Measurements from ENCODE around the gene LEMD2. TPM values are rescaled to one million over a fixed set of nuclear protein-coding genes. Genes with fewer than 3 reads are reported as not detected.

Gene LEMD2
- total RNA-seq, 1 donor from 2014 or later = 61.5 TPM

DNA sequence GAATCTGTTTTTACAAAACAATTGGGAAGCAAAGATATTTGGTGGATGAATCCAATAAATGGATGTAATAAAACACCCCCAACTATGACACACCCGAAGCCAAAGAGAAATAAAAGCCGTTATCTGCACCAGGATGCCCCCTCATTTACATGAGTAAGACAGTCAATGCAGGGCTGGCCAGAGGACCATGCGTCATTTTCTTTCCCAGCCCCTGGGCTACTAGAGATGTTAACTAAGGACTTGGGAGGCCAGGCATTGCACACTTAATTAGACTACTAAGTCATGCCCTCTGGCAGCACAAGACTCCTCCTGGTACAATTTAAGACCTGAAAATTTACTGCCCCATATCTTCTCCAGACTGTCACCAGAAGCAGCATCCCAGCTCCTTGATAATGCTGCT, 3.2 kb downstream of the LEMD2 start:
- H3K27ac ChIP-seq = no peak overlapping the region
- H3K9me3 ChIP-seq = no peaks in the 10 kb centered on the region

GRCh38 chr6:33784787-33785186, 4.1 kb downstream of the LEMD2 start:
- no peak for DNase-seq
- H3K36me3 ChIP-seq = peaks cover 54% of the 10 kb centered on the region
- no peak for ATAC-seq
- no peak overlapping the region for H3K27ac ChIP-seq
- TF ChIP-seq, protein P1, sequence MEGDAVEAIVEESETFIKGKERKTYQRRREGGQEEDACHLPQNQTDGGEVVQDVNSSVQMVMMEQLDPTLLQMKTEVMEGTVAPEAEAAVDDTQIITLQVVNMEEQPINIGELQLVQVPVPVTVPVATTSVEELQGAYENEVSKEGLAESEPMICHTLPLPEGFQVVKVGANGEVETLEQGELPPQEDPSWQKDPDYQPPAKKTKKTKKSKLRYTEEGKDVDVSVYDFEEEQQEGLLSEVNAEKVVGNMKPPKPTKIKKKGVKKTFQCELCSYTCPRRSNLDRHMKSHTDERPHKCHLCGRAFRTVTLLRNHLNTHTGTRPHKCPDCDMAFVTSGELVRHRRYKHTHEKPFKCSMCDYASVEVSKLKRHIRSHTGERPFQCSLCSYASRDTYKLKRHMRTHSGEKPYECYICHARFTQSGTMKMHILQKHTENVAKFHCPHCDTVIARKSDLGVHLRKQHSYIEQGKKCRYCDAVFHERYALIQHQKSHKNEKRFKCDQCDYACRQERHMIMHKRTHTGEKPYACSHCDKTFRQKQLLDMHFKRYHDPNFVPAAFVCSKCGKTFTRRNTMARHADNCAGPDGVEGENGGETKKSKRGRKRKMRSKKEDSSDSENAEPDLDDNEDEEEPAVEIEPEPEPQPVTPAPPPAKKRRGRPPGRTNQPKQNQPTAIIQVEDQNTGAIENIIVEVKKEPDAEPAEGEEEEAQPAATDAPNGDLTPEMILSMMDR (IDR thresholded peaks at IDR 0.05) = no peak
- intact Hi-C loops (cut with DNase I) = no loop called here
- no peaks in the 10 kb centered on the region for H3K9me3 ChIP-seq
- peaks cover 24% of the 10 kb centered on the region for H3K4me1 ChIP-seq
- no peak overlapping the region for H3K4me3 ChIP-seq
- no peaks in the 10 kb centered on the region for H3K27me3 ChIP-seq

More for the DNA sequence above, 3.2 kb downstream of the LEMD2 start:
- no peak for ATAC-seq
- peaks cover 44% of the 10 kb centered on the region for H3K36me3 ChIP-seq
- no peaks in the 10 kb centered on the region for H3K27me3 ChIP-seq
- no peak overlapping the region for H3K4me3 ChIP-seq
- TF ChIP-seq, protein P1 (IDR thresholded peaks at IDR 0.05) = no peak
- peaks cover 24% of the 10 kb centered on the region for H3K4me1 ChIP-seq
- intact Hi-C loops (cut with DNase I) = no loop called here
- no peak for DNase-seq

DNA sequence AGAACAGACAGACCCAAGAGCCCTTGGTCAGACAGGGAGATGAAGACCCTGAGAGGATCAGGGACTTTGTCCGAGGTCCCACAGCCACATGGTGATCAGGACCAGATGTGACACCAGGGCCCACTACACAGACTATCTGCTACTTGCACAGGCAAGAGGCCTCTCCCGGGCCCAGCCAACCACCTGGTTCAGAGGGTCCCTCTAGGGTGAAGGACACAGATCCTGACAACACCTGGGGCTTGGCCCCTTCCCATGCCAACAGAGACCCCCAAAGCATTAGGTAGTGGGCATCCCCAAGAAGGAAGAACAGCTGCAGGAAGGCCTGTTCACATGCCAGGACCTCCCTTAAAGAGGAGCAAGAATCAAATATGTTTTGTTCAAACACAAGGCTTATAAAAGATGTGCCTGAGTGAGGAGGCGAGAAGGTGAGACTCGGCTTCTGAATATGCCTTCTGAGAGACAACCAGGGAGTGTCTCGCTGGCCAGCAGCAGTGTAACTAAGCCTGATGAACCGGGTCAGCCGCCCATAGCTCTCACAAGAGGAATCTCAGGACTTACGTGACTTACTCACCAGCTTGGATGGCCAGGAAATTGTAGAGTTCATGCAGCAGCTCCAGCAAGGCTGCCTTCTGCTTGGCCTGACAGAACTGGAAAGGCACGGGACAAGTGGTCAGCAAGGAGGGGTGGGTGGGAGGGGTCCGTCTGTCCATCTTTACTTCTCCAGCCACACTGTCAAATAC, 5.0 kb downstream of the LEMD2 start:
- ATAC-seq = no peak
- Histone ChIP-seq H3K4me1 (peaks cover 24% of the 10 kb centered on the region), H3K9me3 (no peaks in the 10 kb centered on the region), H3K27ac (no peak overlapping the region), H3K27me3 (no peaks in the 10 kb centered on the region), H3K4me3 (no peak overlapping the region), H3K36me3 (peaks cover 62% of the 10 kb centered on the region)
- TF ChIP-seq, protein P1 (IDR thresholded peaks at IDR 0.05) = no peak
- no peak for DNase-seq
- intact Hi-C loops (cut with DNase I) = no loop called here

GRCh38 chr6:33782561-33782960, 6.4 kb downstream of the LEMD2 start:
- intact Hi-C loops (cut with DNase I) = no loop called here
- ATAC-seq (no peak), DNase-seq (no peak)
- H3K4me1 ChIP-seq = peaks cover 20% of the 10 kb centered on the region
- no peaks in the 10 kb centered on the region for H3K9me3 ChIP-seq
- H3K27me3 ChIP-seq = no peaks in the 10 kb centered on the region
- no peak overlapping the region for H3K27ac ChIP-seq
- H3K36me3 ChIP-seq = peaks cover 76% of the 10 kb centered on the region
- TF ChIP-seq, protein P1 (IDR thresholded peaks at IDR 0.05) = no peak
- no peak overlapping the region for H3K4me3 ChIP-seq

GRCh38 chr6:33781131-33781975, 7.6 kb downstream of the LEMD2 start:
- Histone ChIP-seq H3K36me3 (peaks cover 88% of the 10 kb centered on the region), H3K9me3 (no peaks in the 10 kb centered on the region), H3K4me1 (peaks cover 8% of the 10 kb centered on the region), H3K27me3 (no peaks in the 10 kb centered on the region), H3K4me3 (no peak overlapping the region), H3K27ac (no peak overlapping the region)
- DNase-seq (no peak), ATAC-seq (peak; percentile 42)
- intact Hi-C loops (cut with DNase I) = no loop called here
- TF ChIP-seq, protein P1 (IDR thresholded peaks at IDR 0.05) = no peak
